ENCODE data around the gene PAK2. TPM values are rescaled to one million over a fixed set of nuclear protein-coding genes. Genes with fewer than 3 reads are reported as not detected.
"Not testable (repeated sequence)": the region's sequence is repeated elsewhere in the genome, so short reads cannot be mapped to it uniquely, and the experiment has no call there.

PAK2 gene
- total and polyA plus RNA-seq, 10 donors, result 21.2 to 113 (median 99.9) TPM

DNA sequence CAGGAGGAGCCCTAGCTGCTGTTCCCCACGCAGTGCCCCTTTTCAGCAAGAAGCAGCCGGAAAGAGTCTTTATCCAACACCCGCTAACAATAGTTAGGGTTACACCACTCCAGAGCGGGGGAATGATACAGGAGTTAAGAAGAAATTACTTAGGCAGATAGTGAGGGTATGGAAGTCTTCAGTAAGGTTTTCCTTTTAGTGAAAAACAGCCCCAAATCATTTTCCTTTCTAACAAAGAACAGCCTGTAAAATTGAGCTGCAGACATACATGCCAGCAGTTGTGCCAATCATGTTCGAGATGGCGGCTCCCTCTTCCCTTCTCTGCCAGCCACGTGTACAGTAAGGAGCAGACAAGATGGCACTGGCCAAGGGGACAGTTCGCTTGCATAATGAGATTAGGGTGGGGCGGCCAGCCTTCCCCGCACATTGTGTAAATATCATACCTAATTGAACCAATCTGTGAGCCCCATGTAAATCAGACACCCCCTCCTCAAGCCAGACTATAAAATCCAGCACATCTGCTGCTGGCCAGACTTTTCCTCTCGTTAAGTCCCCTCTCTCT, 109.6 kb downstream of the PAK2 start:
- DNase-seq, result no peak
- WGBS, 5 donors, result 82 to 89% (median 85%) methylated on average over 11 of the region's 11 CpGs
- Histone ChIP-seq H3K4me3 (no peak overlapping the region), H3K4me1 (no peaks in the 10 kb centered on the region), H3K27me3 (replicated peaks in 1 of 7) (no peaks in the 10 kb centered on the region), H3K9me3 (no peaks in the 10 kb centered on the region), H3K36me3 (no peaks in the 10 kb centered on the region), H3K27ac (no peak overlapping the region)
- TF ChIP-seq POLR2A (IDR thresholded peaks at IDR 0.05) (no peak), POLR2AphosphoS5 (IDR thresholded peaks at IDR 0.05) (no peak)
- TF ChIP-seq, protein P1, sequence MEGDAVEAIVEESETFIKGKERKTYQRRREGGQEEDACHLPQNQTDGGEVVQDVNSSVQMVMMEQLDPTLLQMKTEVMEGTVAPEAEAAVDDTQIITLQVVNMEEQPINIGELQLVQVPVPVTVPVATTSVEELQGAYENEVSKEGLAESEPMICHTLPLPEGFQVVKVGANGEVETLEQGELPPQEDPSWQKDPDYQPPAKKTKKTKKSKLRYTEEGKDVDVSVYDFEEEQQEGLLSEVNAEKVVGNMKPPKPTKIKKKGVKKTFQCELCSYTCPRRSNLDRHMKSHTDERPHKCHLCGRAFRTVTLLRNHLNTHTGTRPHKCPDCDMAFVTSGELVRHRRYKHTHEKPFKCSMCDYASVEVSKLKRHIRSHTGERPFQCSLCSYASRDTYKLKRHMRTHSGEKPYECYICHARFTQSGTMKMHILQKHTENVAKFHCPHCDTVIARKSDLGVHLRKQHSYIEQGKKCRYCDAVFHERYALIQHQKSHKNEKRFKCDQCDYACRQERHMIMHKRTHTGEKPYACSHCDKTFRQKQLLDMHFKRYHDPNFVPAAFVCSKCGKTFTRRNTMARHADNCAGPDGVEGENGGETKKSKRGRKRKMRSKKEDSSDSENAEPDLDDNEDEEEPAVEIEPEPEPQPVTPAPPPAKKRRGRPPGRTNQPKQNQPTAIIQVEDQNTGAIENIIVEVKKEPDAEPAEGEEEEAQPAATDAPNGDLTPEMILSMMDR (IDR thresholded peaks at IDR 0.05 in 8 of 11, conservative IDR thresholded peaks at IDR 0.05 in 3 of 11), result no peak
- intact Hi-C loops (cut with DNase I; ENCODE audit: low total_unique reads), result loop anchor here (10.0 kb wide), 1 partner anchor 116 kb away; the partner anchor contains the start of gene PIGZ

DNA sequence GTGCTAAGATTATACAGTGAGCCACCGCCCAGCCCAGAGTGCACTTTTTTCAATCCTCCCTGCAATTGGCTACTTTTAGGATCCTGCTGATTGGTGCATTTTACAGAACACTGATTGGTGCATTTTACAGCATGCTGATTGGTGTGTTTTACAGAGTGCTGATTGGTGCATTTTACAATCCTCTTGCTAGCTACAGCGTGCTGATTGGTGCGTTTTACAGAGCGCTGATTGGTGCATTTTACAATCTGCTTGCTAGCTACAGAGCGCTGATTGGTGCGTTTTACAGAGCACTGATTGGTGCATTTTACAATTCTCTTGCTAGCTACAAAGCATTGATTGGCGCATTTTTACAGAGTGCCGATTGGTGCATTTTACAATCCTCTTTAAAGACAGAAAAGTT, 123.3 kb downstream of the PAK2 start:
- intact Hi-C loops (cut with DNase I; ENCODE audit: low total_unique reads), result loop anchor here (10.0 kb wide), 1 partner anchor 82 kb away; the partner anchor contains the start of gene NCBP2
- WGBS, 5 donors, result 91 to 95% (median 94%) methylated on average over 8 of the region's 8 CpGs
- H3K4me1 ChIP-seq; H3K27ac ChIP-seq; H3K9me3 ChIP-seq; H3K27me3 ChIP-seq (replicated peaks in 1 of 7); DNase-seq; H3K36me3 ChIP-seq; H3K4me3 ChIP-seq: not testable (repeated sequence)

DNA sequence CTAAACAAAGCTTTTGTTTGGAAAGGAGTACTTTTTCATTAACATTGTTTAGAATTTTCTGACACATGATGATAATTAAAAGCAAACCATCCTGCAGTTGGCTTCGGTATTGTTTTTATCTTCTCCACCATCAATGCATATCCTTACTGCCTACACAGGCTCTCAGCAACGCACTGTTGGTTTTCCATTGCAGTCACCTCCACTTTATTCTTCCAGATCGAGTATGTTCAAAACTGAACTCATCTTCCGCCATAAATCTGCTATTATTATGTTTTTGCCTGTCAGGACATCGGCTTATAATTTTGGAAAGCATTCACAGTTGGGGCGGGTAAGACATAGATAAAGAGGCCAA, 127.5 kb downstream of the PAK2 start:
- TF ChIP-seq, protein P1 (IDR thresholded peaks at IDR 0.05 in 8 of 11, conservative IDR thresholded peaks at IDR 0.05 in 3 of 11), result no peak
- TF ChIP-seq POLR2AphosphoS5 (IDR thresholded peaks at IDR 0.05), result no peak
- no peak for TF ChIP-seq POLR2A (IDR thresholded peaks at IDR 0.05)
- Histone ChIP-seq H3K27me3 (replicated peaks in 1 of 7) (no peaks in the 10 kb centered on the region), H3K9me3 (peaks cover 0 to 7% (median 3%) of the 10 kb centered on the region in 8 donors), H3K27ac (peak overlapping the region; percentile 89 to 97 (median 94)), H3K36me3 (peaks cover 0 to 19% (median 0%) of the 10 kb centered on the region in 6 donors), H3K4me1 (peaks cover 19 to 50% (median 41%) of the 10 kb centered on the region in 6 donors), H3K4me3 (peak overlapping the region; percentile 87 to 99 (median 96))
- 43 to 52% (median 47%) methylated on average over 6 of the region's 6 CpGs for WGBS, 5 donors
- DNase-seq, result no peak
- intact Hi-C loops (cut with DNase I; ENCODE audit: low total_unique reads), result loop anchor here (10.0 kb wide), 1 partner anchor 78 kb away; the partner anchor contains the start of gene NCBP2

DNA sequence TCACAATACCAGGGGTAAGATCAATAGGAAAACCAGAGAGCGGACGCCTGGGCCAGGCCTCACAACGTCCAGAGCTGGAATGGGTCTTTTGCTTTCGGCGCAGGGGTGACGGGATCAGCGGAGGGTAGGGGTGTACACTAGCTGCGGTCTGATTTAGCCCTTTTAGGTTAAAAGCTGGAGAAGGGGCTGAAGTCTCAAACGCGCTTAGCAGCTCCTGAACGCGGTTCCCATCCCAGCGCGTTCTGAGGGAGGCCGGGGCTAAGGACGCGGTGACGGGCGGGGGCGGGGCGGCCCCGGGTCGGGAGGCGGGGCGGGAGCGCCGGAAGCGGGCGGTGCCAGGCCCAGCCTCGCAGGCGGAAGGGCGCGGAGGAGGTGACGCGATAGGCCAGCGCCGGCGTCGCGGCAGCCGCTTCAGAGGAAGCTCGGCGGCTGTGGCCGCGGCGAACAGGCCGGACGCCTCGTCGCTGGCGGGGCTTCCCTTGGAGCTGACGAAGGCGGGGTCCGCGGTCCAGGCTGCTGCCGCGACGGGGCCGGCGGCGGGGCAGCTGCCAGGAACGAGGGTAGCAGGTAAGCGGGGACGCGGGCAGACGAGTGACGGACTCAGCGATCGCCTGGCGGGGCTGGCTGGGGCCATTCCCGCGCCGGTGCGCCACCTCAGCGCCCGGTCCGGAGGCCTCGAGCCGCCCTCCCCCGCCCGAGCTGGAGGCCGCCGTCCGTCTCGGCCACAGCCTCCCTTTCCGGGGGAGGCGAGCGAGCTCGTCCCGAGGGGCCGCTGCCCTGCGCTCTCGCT, 128.0 kb downstream of the PAK2 start, which contains the start of gene SENP5:
Gene SENP5 (plus strand): TSS at position 414 of the 790 bp plus-strand sequence. CDS start 17,262 bp downstream, outside the sequence.
- 1 to 2% (median 1%) methylated on average over 23 to 93 of the region's 93 CpGs for WGBS, 5 donors
- Histone ChIP-seq H3K9me3 (peaks cover 0 to 7% (median 3%) of the 10 kb centered on the region in 8 donors), H3K4me3 (peak within 1 kb of the TSS; percentile 87 to 99 (median 96)), H3K27ac (peak within 1 kb of the TSS; percentile 89 to 97 (median 94)), H3K27me3 (replicated peaks in 1 of 7) (no peaks in the 10 kb centered on the region), H3K36me3 (peaks cover 0 to 25% (median 0%) of the 10 kb centered on the region in 6 donors), H3K4me1 (peaks cover 19 to 56% (median 45%) of the 10 kb centered on the region in 6 donors)
- peak; percentile 99 for DNase-seq
- TF ChIP-seq, protein P1 (IDR thresholded peaks at IDR 0.05 in 8 of 11, conservative IDR thresholded peaks at IDR 0.05 in 3 of 11), result peak in 2 of 11 experiments; percentile 16 to 33
- peak; percentile 81 to 92 (median 91) for TF ChIP-seq POLR2A (IDR thresholded peaks at IDR 0.05)
- TF ChIP-seq POLR2AphosphoS5 (IDR thresholded peaks at IDR 0.05), result peak; percentile 98 to 99 (median 99)
- intact Hi-C loops (cut with DNase I; ENCODE audit: low total_unique reads), result loop anchor here (10.0 kb wide), 1 partner anchor 77 kb away; the partner anchor contains the start of gene NCBP2
